ENCODE data around the gene SORCS3.

DNA sequence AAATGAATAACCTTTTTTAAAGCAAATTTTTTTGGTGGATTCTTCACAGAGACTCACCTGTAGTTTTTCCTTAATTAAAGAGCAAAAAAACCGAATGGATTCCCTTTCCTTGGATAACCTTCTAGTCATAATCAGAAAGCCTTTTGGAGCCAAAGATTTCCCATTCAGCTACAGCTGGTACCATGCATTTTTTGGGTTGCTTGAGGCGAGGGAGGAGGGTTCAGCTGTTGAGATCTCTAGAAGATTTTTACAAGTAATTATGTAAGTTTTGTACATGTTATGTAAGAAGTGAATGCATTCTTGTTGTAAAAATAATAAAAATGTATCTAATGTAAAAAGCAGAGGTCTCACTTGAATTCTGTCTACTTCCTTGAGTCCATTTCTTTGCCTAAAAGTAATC, 463.2 kb downstream of the SORCS3 start:
- TF ChIP-seq POLR2A (IDR thresholded peaks at IDR 0.05; ENCODE audit: low read depth) (no peak), CTCF (IDR thresholded peaks at IDR 0.05) (no peak)

Data from esophagus muscularis mucosa (tissue), 3 donors.